Measurements from ENCODE around the gene LIMCH1. TPM values are rescaled to one million over a fixed set of nuclear protein-coding genes. Genes with fewer than 3 reads are reported as not detected.
"Not testable (repeated sequence)": the region's sequence is repeated elsewhere in the genome, so short reads cannot be mapped to it uniquely, and the experiment has no call there.

The LIMCH1 gene
- total RNA-seq, 2 donors from 2014 or later: 3.1 to 5.8 TPM

GRCh38 chr4:41734371-41734770 is 196.4 kb downstream of the LIMCH1 start:
- peaks cover 83% of the 10 kb centered on the region for H3K27me3 ChIP-seq (ENCODE audit: control insufficient read depth, insufficient read depth, low read length, poor library complexity, severe bottlenecking)
- peaks cover 85% of the 10 kb centered on the region for H3K27me3 Mint-ChIP-seq (ENCODE audit: insufficient read depth)
- no peaks in the 10 kb centered on the region for H3K36me3 Mint-ChIP-seq (ENCODE audit: low read depth)

GRCh38 chr4:41737491-41737890 is 199.5 kb downstream of the LIMCH1 start:
- 68 to 84% methylated on average over 3 to 8 of the region's 8 CpGs for WGBS, 2 experiments (ENCODE audit: insufficient coverage in 1 of 2, insufficient read length in 1 of 2)
- not testable (repeated sequence) for H3K9ac ChIP-seq (ENCODE audit: extremely low read depth, low read length, poor library complexity, severe bottlenecking); DNase-seq; H3K4me1 Mint-ChIP-seq; H3K27ac Mint-ChIP-seq; H3K4me3 ChIP-seq (ENCODE audit: low read length); H3K36me3 ChIP-seq (ENCODE audit: control insufficient read depth, insufficient read depth, low read length); H3K27ac ChIP-seq (ENCODE audit: low read depth, low read length); H3K9me3 ChIP-seq (ENCODE audit: control insufficient read depth, low read length); H3K36me3 Mint-ChIP-seq (ENCODE audit: low read depth); H3K4me1 ChIP-seq (ENCODE audit: control insufficient read depth, insufficient read depth, low read length); H3K9me3 Mint-ChIP-seq; H3K4me3 Mint-ChIP-seq
- peaks cover 85% of the 10 kb centered on the region for H3K27me3 ChIP-seq (ENCODE audit: control insufficient read depth, insufficient read depth, low read length, poor library complexity, severe bottlenecking)
- peaks cover 88% of the 10 kb centered on the region for H3K27me3 Mint-ChIP-seq (ENCODE audit: insufficient read depth)

More at GRCh38 chr4:41734371-41734770, 196.4 kb downstream of the LIMCH1 start:
- WGBS, 2 experiments (ENCODE audit: insufficient coverage in 1 of 2, insufficient read length in 1 of 2): 88 to 95% methylated on average over 3 of the region's 3 CpGs
- Histone ChIP-seq H3K27ac (ENCODE audit: low read depth, low read length) (no peak overlapping the region), H3K4me3 (ENCODE audit: low read length) (no peak overlapping the region), H3K36me3 (ENCODE audit: control insufficient read depth, insufficient read depth, low read length) (no peaks in the 10 kb centered on the region), H3K9me3 (ENCODE audit: control insufficient read depth, low read length) (no peaks in the 10 kb centered on the region), H3K4me1 (ENCODE audit: control insufficient read depth, insufficient read depth, low read length) (no peaks in the 10 kb centered on the region), H3K9ac (ENCODE audit: extremely low read depth, low read length, poor library complexity, severe bottlenecking) (no peak overlapping the region)
- no peak for DNase-seq
- H3K9me3 Mint-ChIP-seq: no peaks in the 10 kb centered on the region
- no peaks in the 10 kb centered on the region for H3K4me1 Mint-ChIP-seq
- no peak overlapping the region for H3K27ac Mint-ChIP-seq
- no peak overlapping the region for H3K4me3 Mint-ChIP-seq
- no peak for TF ChIP-seq CTCF (conservative IDR thresholded peaks at IDR 0.05)

GRCh38 chr4:41741354-41741753 is 203.4 kb downstream of the LIMCH1 start:
- no peak for DNase-seq
- Histone ChIP-seq H3K36me3 (ENCODE audit: control insufficient read depth, insufficient read depth, low read length) (no peaks in the 10 kb centered on the region), H3K27ac (ENCODE audit: low read depth, low read length) (no peak overlapping the region), H3K4me1 (ENCODE audit: control insufficient read depth, insufficient read depth, low read length) (no peaks in the 10 kb centered on the region), H3K4me3 (ENCODE audit: low read length) (no peak overlapping the region), H3K27me3 (ENCODE audit: control insufficient read depth, insufficient read depth, low read length, poor library complexity, severe bottlenecking) (peaks cover 94% of the 10 kb centered on the region), H3K9ac (ENCODE audit: extremely low read depth, low read length, poor library complexity, severe bottlenecking) (no peak overlapping the region), H3K9me3 (ENCODE audit: control insufficient read depth, low read length) (peaks cover 16% of the 10 kb centered on the region)
- WGBS, 2 experiments (ENCODE audit: insufficient coverage in 1 of 2, insufficient read length in 1 of 2): 83% methylated on average over 1 to 2 of the region's 2 CpGs
- no peak overlapping the region for H3K27ac Mint-ChIP-seq
- TF ChIP-seq CTCF (conservative IDR thresholded peaks at IDR 0.05): no peak
- H3K36me3 Mint-ChIP-seq (ENCODE audit: low read depth): no peaks in the 10 kb centered on the region
- no peak overlapping the region for H3K4me3 Mint-ChIP-seq
- H3K9me3 Mint-ChIP-seq: peaks cover 16% of the 10 kb centered on the region
- H3K4me1 Mint-ChIP-seq: peaks cover 3% of the 10 kb centered on the region
- H3K27me3 Mint-ChIP-seq (ENCODE audit: insufficient read depth): peaks cover 92% of the 10 kb centered on the region
